Measurements from ENCODE around the gene TICAM1. TPM values are rescaled to one million over a fixed set of nuclear protein-coding genes. Genes with fewer than 3 reads are reported as not detected.

TICAM1 gene
- total and polyA plus RNA-seq, 2 of the 13 experiments (the other 11 are each of a cell fraction or from before 2014, with no cell fraction given): 0.33 to 0.95 TPM

DNA sequence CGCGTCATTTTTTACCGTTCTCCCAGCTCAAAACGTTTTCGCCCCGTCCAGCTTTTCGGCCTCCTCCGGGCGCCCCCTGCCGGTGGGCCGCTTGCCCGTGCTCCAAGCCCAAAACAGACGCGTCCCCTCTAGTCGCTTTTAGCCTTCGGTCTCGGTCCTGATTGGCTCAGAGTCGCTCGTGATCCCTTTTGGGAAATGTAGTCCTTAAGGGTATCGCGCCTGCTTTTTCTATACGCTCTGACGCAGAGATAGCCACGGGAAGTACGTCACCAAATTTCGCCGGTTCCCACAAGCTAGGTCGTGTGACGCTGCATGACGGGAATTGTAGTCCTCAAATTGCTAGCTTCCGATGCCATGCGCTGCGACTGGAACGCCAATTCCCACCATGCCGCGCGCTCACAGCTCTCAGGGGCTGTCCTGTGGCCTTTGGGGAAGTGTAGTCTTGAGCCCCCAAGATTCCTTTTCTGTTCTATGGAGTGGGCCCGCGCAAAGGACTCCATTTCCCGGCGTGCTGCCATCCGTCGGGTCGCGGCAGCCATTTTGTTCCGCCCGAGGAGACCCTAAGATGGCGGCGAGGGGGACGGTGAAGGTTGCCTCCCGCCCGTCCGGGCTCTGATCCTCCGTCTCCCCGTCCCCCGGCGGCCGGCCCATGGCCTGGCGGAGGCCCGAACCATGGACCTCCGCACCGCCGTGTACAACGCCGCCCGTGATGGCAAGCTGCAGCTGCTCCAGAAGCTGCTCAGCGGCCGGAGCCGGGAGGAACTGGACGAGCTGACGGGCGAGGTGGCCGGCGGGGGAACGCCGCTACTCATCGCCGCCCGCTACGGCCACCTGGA lies 40.1 kb downstream of the TICAM1 start, which contains the start of gene FEM1A (continued):
- no peak for TF ChIP-seq ZNF251 (CRISPR knock-in tag; IDR thresholded peaks at IDR 0.05)
- TF ChIP-seq, protein P1, sequence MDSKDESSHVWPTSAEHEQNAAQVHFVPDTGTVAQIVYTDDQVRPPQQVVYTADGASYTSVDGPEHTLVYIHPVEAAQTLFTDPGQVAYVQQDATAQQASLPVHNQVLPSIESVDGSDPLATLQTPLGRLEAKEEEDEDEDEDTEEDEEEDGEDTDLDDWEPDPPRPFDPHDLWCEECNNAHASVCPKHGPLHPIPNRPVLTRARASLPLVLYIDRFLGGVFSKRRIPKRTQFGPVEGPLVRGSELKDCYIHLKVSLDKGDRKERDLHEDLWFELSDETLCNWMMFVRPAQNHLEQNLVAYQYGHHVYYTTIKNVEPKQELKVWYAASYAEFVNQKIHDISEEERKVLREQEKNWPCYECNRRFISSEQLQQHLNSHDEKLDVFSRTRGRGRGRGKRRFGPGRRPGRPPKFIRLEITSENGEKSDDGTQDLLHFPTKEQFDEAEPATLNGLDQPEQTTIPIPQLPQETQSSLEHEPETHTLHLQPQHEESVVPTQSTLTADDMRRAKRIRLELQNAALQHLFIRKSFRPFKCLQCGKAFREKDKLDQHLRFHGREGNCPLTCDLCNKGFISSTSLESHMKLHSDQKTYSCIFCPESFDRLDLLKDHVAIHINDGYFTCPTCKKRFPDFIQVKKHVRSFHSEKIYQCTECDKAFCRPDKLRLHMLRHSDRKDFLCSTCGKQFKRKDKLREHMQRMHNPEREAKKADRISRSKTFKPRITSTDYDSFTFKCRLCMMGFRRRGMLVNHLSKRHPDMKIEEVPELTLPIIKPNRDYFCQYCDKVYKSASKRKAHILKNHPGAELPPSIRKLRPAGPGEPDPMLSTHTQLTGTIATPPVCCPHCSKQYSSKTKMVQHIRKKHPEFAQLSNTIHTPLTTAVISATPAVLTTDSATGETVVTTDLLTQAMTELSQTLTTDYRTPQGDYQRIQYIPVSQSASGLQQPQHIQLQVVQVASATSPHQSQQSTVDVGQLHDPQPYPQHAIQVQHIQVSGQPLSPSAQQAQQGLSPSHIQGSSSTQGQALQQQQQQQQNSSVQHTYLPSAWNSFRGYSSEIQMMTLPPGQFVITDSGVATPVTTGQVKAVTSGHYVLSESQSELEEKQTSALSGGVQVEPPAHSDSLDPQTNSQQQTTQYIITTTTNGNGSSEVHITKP (CRISPR knock-in tag; IDR thresholded peaks at IDR 0.05; ENCODE audit: low read depth): peak; percentile 75; the same call in 1 of the 2 replicates
- peak; percentile 51; the same call in 1 of the 2 replicates for TF ChIP-seq YEATS2 (CRISPR knock-in tag; IDR thresholded peaks at IDR 0.05; ENCODE audit: borderline replicate concordance)
- TF ChIP-seq ZNF746 (CRISPR knock-in tag; IDR thresholded peaks at IDR 0.05): no peak; the same call in none of the 2 replicates
- TF ChIP-seq, protein P2, sequence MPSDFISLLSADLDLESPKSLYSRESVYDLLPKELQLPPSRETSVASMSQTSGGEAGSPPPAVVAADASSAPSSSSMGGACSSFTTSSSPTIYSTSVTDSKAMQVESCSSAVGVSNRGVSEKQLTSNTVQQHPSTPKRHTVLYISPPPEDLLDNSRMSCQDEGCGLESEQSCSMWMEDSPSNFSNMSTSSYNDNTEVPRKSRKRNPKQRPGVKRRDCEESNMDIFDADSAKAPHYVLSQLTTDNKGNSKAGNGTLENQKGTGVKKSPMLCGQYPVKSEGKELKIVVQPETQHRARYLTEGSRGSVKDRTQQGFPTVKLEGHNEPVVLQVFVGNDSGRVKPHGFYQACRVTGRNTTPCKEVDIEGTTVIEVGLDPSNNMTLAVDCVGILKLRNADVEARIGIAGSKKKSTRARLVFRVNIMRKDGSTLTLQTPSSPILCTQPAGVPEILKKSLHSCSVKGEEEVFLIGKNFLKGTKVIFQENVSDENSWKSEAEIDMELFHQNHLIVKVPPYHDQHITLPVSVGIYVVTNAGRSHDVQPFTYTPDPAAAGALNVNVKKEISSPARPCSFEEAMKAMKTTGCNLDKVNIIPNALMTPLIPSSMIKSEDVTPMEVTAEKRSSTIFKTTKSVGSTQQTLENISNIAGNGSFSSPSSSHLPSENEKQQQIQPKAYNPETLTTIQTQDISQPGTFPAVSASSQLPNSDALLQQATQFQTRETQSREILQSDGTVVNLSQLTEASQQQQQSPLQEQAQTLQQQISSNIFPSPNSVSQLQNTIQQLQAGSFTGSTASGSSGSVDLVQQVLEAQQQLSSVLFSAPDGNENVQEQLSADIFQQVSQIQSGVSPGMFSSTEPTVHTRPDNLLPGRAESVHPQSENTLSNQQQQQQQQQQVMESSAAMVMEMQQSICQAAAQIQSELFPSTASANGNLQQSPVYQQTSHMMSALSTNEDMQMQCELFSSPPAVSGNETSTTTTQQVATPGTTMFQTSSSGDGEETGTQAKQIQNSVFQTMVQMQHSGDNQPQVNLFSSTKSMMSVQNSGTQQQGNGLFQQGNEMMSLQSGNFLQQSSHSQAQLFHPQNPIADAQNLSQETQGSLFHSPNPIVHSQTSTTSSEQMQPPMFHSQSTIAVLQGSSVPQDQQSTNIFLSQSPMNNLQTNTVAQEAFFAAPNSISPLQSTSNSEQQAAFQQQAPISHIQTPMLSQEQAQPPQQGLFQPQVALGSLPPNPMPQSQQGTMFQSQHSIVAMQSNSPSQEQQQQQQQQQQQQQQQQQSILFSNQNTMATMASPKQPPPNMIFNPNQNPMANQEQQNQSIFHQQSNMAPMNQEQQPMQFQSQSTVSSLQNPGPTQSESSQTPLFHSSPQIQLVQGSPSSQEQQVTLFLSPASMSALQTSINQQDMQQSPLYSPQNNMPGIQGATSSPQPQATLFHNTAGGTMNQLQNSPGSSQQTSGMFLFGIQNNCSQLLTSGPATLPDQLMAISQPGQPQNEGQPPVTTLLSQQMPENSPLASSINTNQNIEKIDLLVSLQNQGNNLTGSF (CRISPR knock-in tag; IDR thresholded peaks at IDR 0.05): 0 out of 2 replicates have a peak, but pooled peaks have one; percentile 83
- TF ChIP-seq ZNF253 (CRISPR knock-in tag; IDR thresholded peaks at IDR 0.05; ENCODE audit: borderline replicate concordance): 0 out of 2 replicates have a peak, but pooled peaks have one; percentile 39
- TF ChIP-seq ZNF879 (CRISPR knock-in tag; IDR thresholded peaks at IDR 0.05): no peak
- TF ChIP-seq ZNF431 (CRISPR knock-in tag; IDR thresholded peaks at IDR 0.05; ENCODE audit: borderline replicate concordance, low read depth): no peak
- TF ChIP-seq, protein P3, sequence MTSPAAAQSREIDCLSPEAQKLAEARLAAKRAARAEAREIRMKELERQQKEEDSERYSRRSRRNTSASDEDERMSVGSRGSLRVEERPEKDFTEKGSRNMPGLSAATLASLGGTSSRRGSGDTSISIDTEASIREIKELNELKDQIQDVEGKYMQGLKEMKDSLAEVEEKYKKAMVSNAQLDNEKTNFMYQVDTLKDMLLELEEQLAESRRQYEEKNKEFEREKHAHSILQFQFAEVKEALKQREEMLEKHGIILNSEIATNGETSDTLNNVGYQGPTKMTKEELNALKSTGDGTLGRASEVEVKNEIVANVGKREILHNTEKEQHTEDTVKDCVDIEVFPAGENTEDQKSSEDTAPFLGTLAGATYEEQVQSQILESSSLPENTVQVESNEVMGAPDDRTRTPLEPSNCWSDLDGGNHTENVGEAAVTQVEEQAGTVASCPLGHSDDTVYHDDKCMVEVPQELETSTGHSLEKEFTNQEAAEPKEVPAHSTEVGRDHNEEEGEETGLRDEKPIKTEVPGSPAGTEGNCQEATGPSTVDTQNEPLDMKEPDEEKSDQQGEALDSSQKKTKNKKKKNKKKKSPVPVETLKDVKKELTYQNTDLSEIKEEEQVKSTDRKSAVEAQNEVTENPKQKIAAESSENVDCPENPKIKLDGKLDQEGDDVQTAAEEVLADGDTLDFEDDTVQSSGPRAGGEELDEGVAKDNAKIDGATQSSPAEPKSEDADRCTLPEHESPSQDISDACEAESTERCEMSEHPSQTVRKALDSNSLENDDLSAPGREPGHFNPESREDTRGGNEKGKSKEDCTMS (CRISPR knock-in tag; conservative IDR thresholded peaks at IDR 0.05): no peak
- no peak; the same call in 1 of the 2 replicates for TF ChIP-seq NKX3-1 (CRISPR knock-in tag; IDR thresholded peaks at IDR 0.05)
- 0 out of 2 replicates have a peak, but pooled peaks have one; percentile 67 for TF ChIP-seq KAT7 (CRISPR knock-in tag; IDR thresholded peaks at IDR 0.05; ENCODE audit: borderline replicate concordance)
- TF ChIP-seq MTF2 (CRISPR knock-in tag; IDR thresholded peaks at IDR 0.05; ENCODE audit: borderline replicate concordance): no peak
- TF ChIP-seq PHF20 (CRISPR knock-in tag; IDR thresholded peaks at IDR 0.05): peak; percentile 83
- TF ChIP-seq CBFB (CRISPR knock-in tag; IDR thresholded peaks at IDR 0.05): peak; percentile 64
- no peak for TF ChIP-seq NFIB (CRISPR knock-in tag; IDR thresholded peaks at IDR 0.05; ENCODE audit: borderline replicate concordance)
- TF ChIP-seq DR1 (CRISPR knock-in tag; IDR thresholded peaks at IDR 0.05): no peak
- no peak; the same call in 1 of the 2 replicates for TF ChIP-seq ZNF543 (CRISPR knock-in tag; IDR thresholded peaks at IDR 0.05)

Data from HepG2 (cell line).